Activated T-cell treated with anti-CD3 and anti-CD28 coated beads, Interleukin-2, amount 50 U/mL, for 1 hour (primary cell): ENCODE results near the gene ZNF865.

Source experiments
- DNase-seq: peaks from one replicate; pipeline ENCODE4 v3.0.0-alpha.2; 2020

The ZNF865 gene

GRCh38 chr19:55647732-55648584 is 42.5 kb downstream of the ZNF865 start, which contains the start of gene CCDC106:
Gene CCDC106, plus strand, starts transcription at chr19:55648212. Its CDS starts 835 bp downstream, at chr19:55649047.
- DNase-seq = peak; percentile 72

GRCh38 chr19:55648585-55649267 is 43.3 kb downstream of the ZNF865 start:
- DNase-seq = no peak

GRCh38 chr19:55649268-55650125 is 44.0 kb downstream of the ZNF865 start:
- no peak for DNase-seq

- no peak for DNase-seq
Measured at GRCh38 chr19:55650126-55650557, 44.7 kb downstream of the ZNF865 start.

GRCh38 chr19:55650602-55651230 is 45.3 kb downstream of the ZNF865 start:
- no peak for DNase-seq

- no peak for DNase-seq
Measured at GRCh38 chr19:55651236-55651635, 45.8 kb downstream of the ZNF865 start.

GRCh38 chr19:55652311-55653128 is 47.1 kb downstream of the ZNF865 start:
- no peak for DNase-seq

- peak; percentile 98 for DNase-seq
Measured at GRCh38 chr19:55653651-55654322, 48.3 kb downstream of the ZNF865 start.

- peak; percentile 97 for DNase-seq
Measured at GRCh38 chr19:55654323-55654867, 48.9 kb downstream of the ZNF865 start.

GRCh38 chr19:55654868-55655647 is 49.6 kb downstream of the ZNF865 start, which contains the start of gene U2AF2:
Gene U2AF2, plus strand, starts transcription at chr19:55655035. Its CDS starts 70 bp downstream, at chr19:55655105.
- DNase-seq = peak; percentile 98

GRCh38 chr19:55655648-55656040 is 50.2 kb downstream of the ZNF865 start:
- DNase-seq = no peak

- no peak for DNase-seq
Measured at GRCh38 chr19:55656552-55656951, 51.1 kb downstream of the ZNF865 start.

GRCh38 chr19:55656988-55657747 is 51.7 kb downstream of the ZNF865 start:
- no peak for DNase-seq

- DNase-seq = no peak
Measured at GRCh38 chr19:55658846-55659459, 53.5 kb downstream of the ZNF865 start.

- no peak for DNase-seq
Measured at GRCh38 chr19:55659822-55660221, 54.4 kb downstream of the ZNF865 start.

- no peak for DNase-seq
Measured at GRCh38 chr19:55660404-55660803, 55.0 kb downstream of the ZNF865 start.

- no peak for DNase-seq
Measured at GRCh38 chr19:55660991-55661390, 55.5 kb downstream of the ZNF865 start.

GRCh38 chr19:55661826-55662225 is 56.4 kb downstream of the ZNF865 start:
- no peak for DNase-seq
